NCI-H1436 (cell line): ENCODE data around the gene IGFLR1.
A peak's percentile ranks its signal among the peaks of the same experiment; 100 is the strongest.
"Not testable (repeated sequence)": the region's sequence is repeated elsewhere in the genome, so short reads cannot be mapped to it uniquely, and the experiment has no call there.

Source experiments
- DNase-seq: peaks from one replicate; lab custom pipeline; 2025; lab: John Stamatoyannopoulos, UW

Gene IGFLR1

DNA sequence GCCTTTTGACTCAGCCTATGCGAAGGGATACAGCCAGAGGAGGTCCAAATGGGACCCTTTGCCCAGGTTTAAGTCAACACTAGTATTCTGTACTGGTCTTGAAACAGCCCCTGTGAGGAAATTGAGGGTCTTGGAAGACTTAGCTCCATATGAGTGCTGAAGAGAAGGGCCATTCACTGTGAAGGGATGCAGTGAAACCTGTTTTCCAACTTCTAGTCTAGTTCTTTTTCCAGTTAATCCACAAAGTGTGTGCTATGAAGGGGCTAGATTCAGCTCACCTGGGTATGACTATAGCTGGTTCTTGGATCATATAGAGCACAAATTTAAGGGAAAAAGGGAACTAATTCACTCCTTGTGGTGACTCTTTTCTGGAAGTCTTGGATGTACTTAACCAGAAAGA, 33.9 kb downstream of the IGFLR1 start:
- DNase-seq: no peak

DNA sequence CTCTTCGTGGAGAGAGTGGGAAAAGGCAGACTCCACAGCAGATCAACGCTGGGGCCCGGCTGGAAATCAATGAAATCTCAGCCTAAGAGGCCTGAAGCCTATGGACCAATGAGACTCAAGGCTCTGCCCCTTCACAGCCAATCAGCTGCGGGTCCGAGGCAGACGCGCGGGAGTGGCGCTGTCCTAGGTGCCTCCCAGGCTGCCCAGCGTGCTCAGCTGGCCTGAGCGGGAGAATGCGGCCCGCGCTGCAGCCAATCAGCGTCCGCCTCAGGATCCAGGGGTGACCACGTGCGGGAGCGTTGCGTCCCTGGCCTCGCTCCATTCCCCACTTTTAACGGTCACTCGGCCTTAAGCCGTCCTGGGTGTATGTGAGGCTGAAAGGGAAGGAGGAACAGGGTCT, 38.0 kb downstream of the IGFLR1 start, which contains the start of gene ZBTB32:
TSS of gene ZBTB32 (plus strand) at position 341 of the 400 bp plus-strand sequence. CDS start 10,069 bp downstream, outside the sequence.
- no peak for DNase-seq

DNA sequence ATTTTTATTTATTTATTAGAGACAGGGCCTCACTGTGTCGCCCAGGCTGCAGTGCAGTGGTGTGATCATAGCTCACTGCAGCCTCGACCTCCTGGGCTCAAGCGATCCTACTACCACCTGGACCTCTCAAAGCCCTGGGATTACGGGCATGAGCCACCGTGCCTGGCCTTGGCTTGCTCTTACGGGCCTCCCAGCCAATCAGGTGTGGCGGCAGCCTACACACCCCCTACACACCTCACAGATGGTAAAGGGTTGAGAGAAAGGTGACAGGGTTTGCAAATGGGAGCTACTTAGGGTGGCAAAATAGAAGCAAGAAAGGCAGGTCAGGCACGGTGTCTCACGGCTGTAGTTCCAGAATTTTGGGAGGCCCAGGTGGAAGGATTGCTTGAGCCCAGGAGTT, 38.9 kb downstream of the IGFLR1 start:
- DNase-seq: no peak

DNA sequence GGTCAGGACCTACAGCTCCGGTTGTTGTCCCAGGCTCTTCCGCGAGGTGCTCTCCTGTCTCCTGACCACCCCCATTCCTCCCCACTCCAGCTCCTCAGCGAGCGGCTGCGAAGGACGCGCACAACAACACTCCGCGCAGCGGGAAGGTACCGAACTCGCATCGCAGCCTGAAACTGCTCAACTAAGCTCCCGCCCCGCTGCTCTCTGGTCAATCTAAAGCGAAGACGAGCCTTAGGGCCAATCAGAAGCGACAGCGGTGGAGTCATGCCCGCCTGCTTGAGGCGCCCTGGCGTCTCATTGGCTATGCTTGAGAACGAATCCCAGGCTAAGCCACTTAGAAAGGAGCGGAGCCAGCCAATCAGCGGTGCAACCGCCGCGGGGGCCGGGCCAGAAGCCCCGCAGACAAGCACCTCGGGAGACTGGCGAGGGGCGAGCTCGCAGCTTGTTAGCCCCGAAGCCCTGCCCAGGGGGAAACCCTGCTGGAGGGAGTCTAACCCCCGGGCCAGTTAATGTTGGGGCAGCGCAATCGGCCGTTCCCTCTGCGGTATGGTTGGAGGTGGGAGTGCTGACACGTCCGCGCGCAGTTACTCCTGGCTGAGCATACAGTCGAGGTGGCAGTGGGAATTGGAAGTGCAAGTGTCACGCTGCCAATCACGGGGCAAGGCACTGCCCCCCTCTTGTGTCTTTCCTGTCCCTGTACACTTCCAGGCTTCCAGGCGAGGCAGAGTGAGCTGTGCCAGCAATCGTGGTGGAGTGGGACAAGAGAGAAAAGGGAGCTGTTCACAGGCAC, 39.8 kb downstream of the IGFLR1 start:
- peak; percentile 97 for DNase-seq

DNA sequence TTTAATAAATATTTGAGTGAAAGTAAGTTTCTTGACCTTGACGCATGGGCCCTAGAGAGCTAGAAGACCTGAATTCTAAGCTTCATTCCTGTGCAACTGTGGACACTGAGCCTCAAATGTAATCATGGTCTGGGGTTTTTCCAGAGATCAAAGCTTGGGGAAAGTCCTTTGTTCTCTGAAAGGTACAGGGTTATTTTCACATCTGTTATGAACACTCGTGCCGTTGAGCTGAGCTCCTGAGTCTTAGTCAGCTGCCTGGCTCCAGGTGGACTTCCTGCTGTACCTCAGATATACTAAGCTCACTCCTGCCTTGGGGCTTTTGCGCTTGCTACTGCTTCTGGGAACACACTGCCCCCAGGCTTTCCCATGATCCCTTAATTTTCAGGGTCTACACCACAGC, 45.4 kb downstream of the IGFLR1 start:
- DNase-seq: no peak

DNA sequence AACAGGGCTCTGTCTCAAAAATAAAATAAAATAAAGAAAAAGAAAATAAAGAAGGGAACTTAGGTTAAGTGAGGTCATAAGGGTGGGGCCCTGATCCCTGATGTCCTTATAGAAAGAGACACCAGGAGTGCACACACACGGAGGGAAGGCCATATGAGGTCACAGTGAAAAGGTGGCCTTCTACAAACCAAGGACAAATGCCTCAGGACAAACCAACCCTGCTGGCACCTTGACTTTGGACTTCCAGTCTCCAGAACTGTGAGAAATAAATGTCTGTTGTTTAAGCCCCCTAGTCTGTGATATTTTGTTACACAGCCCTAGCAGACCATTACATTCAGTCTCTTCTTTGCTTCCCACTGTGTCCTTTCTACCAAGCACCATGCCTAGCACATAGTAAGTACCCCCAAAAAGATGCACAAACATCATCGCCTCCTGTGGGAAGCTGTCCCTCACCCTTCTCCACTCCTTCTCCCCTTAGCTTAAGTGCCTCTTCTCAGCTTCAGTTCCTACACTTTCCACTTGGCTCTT, 46.3 kb downstream of the IGFLR1 start:
- no peak for DNase-seq

DNA sequence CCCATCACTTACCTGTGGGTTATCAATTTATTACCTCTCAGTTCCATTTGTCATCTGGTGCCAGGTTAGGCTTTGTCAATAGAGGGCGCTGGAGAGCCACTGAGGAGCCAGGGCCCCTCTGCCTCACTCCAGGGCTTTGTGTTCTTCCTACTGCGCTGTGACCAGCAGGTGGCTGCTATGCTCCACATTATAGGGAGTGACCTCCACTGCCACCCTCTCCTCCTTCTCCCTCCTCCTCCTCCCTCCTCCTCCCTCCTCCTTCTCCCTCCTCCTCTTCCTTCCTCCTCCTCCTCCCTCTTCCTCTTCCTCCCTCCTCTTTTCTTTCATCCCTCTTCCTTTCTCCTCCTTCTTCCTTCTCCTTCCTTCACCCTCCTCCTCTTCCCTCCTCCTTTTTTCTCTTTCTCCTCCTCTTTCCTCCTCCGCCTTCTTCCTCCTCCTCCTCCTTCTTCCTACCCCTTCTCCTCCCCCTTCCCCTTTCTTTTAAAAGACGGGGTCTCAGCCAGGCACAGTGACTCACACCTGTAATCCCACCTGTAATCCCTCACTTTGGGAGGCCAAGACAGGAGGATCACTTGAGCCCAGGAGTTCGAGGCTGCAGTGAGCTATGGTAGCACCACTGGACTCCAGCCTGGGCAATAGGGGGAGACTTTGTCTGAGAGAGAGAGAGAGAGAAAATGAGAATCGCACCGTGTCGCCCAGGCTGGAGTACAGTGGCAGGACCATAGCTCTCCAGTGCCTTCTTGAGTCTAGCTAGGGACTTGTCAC, 48.2 kb downstream of the IGFLR1 start:
- peak; percentile 86 for DNase-seq

DNA sequence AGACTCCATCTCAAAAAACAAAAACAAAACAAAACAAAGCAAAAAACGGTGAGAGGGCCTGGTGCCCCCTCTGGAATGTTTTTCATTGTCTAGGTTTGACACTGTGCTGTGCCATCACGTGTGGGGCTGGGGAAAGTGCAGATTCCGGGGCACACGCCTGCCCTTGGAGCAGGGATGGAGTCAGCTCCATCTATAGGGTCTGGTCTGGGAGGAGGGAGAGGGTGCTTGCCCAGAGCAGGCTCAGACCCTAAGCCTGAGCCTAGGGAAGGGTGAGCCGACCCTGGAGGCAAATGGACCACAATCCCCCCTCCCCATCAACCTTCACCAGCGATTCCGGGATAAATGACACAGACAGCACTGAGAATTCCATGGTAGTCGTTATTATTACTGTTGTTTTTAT, 48.8 kb downstream of the IGFLR1 start:
- no peak for DNase-seq

DNA sequence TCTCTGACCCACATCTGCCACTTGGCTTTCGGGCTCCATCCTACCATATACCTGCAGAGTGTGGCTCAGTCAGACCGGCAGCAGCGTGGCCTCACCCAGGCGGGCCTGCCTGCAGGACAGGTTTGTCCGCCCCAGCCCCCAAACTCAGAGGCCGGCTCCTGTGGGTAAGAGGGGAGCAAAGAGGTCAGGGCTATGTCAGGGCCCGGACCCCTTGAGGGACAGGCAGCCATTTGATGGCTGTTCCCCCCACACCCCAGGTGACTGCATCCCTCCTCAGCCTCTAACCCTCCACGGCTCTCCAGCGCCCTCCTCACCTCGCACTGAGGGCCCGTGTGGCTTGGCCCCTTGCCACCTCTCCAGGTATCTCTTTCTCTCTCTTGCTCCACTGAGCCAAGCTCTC, 50.2 kb downstream of the IGFLR1 start:
- no peak for DNase-seq

DNA sequence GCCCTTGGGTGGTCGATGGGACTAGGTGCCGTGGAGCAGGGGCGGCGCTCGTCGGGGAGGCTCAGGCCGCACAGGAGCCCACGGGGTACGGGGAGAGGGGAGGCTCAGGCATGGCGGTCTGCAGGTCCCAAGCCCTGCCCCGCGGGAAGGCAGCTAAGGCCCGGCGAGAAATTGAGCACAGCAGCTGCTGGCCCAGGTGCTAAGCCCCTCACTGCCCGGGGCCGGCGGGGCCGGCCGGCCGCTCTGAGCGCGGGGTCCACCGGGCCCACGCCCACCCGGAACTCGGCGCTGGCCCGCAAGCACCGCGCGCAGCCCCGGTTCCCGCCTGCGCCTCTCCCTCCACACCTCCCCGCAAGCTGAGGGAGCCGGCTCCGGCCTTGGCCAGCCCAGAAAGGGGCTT, 51.1 kb downstream of the IGFLR1 start:
- DNase-seq: not testable (repeated sequence)

DNA sequence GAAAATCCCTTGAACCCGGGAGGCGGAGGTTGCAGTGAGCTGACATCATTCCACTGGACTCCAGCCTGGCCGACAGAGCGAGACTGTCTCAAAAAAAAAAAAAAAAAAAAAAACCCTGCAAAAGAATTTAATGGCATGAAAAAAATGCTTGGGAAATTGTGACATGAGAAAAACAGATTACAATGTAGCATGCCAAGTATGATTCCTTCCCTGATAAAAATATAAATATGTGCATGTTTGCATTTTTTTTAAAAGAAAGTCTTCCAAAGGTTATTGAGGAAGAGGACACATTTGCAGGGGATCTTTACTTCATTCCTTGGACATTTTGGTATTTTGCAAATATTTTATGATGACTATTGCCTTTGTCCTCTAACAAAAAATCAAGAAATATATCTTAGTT, 52.4 kb downstream of the IGFLR1 start:
- no peak for DNase-seq
